Measurements from ENCODE around the gene THY1.

THY1 gene

DNA sequence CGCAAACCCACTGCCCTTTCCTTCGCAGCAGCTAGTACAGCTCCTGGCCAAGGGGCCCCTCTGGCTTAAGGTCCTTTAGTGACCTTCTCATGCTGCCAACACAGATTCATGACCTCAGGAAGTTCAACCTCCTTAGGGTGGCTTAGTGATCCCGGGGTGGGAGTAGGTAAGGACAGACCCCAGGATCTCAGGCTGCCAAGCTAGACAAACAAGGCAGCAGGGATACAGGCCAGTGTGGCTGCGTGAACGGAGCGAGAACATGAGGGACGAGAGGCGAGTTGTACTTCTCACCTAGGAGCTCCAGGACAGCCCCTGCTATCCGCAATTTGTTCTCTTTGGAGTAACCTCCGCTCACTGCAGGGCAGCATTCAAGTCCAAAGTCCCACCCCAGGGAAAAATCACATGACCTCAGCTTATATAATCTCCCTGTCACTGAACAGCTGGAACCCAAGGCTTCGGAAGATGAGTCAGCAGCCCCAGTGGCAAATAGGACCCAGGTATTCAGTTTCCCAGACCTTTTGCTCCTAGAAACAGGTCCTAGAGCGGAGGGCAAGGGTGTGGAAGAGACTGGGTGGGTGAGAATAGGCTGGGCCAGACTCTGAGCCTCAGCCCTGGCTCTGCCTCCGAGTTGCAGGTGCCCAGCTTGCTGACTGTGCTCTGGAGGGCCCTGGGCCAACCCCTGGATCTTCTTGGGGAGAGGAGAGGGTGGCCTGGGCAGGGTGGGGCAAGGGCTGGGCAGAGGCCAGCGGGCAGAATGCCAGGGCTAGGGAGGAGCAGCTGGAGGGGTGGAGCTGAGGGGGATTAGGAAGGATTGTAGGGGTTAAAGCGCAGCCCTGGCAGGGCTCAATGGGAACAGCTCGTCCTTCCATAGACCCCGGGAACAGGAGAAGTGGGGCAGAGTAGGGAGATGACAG lies 54.6 kb downstream of the THY1 start:
- peak; percentile 53 for DNase-seq

- no peak for DNase-seq
These were observed 55.3 kb downstream of the THY1 start for GRCh38 chr11:119367661-119368120.

Measured in NCI-H1694 treated with DMSO at 0.1 percent for 48 hours (cell line).